ENCODE measurements around the gene ACSS1. TPM values are rescaled to one million over a fixed set of nuclear protein-coding genes. Genes with fewer than 3 reads are reported as not detected.

The ACSS1 gene
- total RNA-seq, 1 donor, result 3.5 TPM

- no peak overlapping the region for H3K4me3 ChIP-seq (ENCODE audit: low read depth, low read length)
- DNase-seq (ENCODE audit: low read depth), result no peak
- TF ChIP-seq CTCF (IDR thresholded peaks at IDR 0.05; ENCODE audit: insufficient read depth, low read depth, low read length), result no peak
Observed at GRCh38 chr20:24961384-24962181, 96.4 kb downstream of the ACSS1 start.

GRCh38 chr20:24960861-24961260, 97.1 kb downstream of the ACSS1 start:
- TF ChIP-seq CTCF (IDR thresholded peaks at IDR 0.05; ENCODE audit: insufficient read depth, low read depth, low read length), result no peak
- no peak overlapping the region for H3K4me3 ChIP-seq (ENCODE audit: low read depth, low read length)
- DNase-seq (ENCODE audit: low read depth), result no peak

- H3K4me3 ChIP-seq (ENCODE audit: low read depth, low read length), result no peak overlapping the region
- no peak for DNase-seq (ENCODE audit: low read depth)
- TF ChIP-seq CTCF (IDR thresholded peaks at IDR 0.05; ENCODE audit: insufficient read depth, low read depth, low read length), result no peak
Observed at GRCh38 chr20:24960302-24960801, 97.6 kb downstream of the ACSS1 start.

- TF ChIP-seq CTCF (IDR thresholded peaks at IDR 0.05; ENCODE audit: insufficient read depth, low read depth, low read length), result no peak
- H3K4me3 ChIP-seq (ENCODE audit: low read depth, low read length), result no peak overlapping the region
- DNase-seq (ENCODE audit: low read depth), result no peak
Observed at GRCh38 chr20:24959591-24960301, 98.2 kb downstream of the ACSS1 start.

GRCh38 chr20:24958506-24959385, 99.2 kb downstream of the ACSS1 start:
- no peak for TF ChIP-seq CTCF (IDR thresholded peaks at IDR 0.05; ENCODE audit: insufficient read depth, low read depth, low read length)
- H3K4me3 ChIP-seq (ENCODE audit: low read depth, low read length), result no peak overlapping the region
- no peak for DNase-seq (ENCODE audit: low read depth)

- TF ChIP-seq CTCF (IDR thresholded peaks at IDR 0.05; ENCODE audit: insufficient read depth, low read depth, low read length), result no peak
- no peak overlapping the region for H3K4me3 ChIP-seq (ENCODE audit: low read depth, low read length)
- DNase-seq (ENCODE audit: low read depth), result no peak
Observed at GRCh38 chr20:24957326-24958016, 100.5 kb downstream of the ACSS1 start.

Data from fibroblast of villous mesenchyme (primary cell).